Islet precursor cell (in vitro differentiated cells): ENCODE results near the gene GFPT2.

Source experiments
- DNase-seq: peaks from one replicate; pipeline ENCODE4 v3.0.0-alpha.2; 2018

GFPT2 gene

DNA sequence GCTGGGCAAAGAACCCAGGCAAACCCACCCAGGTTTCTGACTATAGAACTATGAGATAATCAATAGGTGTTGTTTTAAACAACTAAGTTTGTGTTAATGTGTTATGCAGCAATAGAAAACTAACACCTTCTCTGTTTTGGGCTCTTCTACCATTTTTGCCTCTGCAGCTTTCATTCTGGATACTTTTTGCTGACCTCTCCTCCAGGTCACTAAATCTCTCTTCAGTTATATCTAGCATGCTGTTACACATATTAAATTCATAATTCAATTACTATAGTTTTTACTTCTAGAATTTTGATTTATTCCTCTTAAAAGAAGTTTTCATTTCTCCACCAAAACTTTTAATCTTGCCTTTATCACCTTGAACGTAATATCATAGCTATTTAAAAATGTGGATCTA, 78.4 kb downstream of the GFPT2 start:
- DNase-seq: no peak

DNA sequence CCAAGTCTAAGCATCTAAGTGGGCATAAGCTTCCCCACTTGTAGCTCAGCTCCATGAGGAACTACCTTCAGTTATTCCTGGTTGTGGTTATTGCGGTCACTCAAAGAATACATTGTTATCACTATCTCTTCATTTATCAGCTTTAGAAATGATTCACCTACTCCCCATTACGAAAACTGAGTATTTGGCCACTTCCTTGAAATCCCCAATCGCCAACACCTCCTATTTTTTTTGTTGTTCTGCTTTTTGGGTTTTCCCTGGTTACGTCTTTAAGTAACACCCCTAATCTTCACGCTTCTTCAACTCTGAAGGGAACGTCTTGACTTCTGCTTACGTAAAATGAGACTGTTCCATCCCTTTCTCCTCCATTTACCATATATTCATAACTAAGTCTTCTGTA, 81.9 kb downstream of the GFPT2 start:
- no peak for DNase-seq

DNA sequence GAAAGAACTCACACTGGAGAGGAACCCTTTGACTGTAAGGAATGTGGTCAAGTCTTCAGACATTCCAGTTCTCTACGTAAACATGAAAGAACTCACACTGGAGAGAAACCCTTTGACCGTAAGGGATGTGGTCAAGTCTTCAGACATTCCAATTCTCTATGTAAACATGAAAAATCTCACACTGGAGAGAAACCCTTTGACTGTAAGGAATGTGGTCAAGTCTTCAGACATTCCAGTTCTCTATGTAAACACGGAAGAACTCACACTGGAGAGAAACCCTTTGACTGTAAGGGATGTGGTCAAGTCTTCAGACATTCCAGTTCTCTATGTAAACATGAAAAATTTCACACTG, 93.9 kb downstream of the GFPT2 start:
- DNase-seq: no peak

DNA sequence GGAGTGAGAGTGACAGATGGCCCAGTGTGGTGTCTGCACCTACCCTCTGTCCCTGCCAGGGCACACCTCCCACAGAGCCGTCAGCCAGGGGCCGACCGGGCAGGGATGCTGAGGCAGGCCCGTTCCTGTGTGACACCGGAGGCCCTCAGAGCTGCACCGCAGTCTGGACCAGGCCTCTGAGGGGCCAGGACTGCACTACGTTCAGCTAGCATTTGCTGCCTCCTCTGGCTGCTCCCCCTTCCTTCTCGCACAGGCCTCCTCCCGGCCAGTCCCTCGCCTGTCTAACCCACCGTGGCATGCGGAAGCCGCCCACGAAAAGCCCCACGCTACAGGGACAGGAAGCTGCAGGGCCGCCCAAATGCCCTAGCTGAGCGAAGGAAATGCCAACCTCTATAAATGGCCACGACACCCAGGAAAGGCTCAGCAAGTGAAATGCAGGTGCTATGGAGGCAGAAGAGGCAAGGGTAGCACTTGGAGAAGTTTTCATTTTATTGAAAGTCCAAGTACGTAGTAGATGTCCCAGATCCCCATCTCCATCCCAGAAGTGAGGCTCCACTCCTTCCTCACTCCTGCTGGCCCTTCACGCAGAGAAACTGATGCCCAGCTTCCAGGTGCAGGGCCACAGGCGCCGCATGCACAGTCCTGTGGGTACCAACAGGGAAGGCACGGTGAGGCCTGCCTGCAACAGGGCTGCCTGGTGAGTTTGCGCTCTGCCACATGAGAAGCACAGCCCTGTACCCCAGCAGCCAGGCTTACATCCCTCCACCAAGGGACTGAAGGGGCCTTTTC, 99.9 kb downstream of the GFPT2 start:
- DNase-seq: no peak

DNA sequence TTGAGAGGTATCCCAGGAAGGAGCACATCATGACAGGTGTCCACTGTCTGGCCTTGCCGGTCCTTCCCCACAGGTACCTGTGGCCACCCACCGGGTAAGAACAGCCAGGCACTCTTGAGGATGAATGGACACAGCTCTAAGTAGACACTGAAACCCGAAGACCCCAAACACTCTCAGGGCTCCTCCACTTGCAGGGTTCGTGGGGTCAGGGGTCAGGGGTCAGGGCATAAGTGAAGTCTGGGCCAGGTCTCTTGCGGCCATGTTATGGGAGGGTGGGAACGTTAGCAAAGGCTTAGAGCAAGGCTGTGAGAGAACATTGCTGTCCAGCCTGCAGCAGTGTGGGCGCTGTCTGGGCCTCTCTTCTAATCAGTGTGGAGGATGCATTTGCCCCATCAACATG, 101.2 kb downstream of the GFPT2 start:
- DNase-seq: no peak

DNA sequence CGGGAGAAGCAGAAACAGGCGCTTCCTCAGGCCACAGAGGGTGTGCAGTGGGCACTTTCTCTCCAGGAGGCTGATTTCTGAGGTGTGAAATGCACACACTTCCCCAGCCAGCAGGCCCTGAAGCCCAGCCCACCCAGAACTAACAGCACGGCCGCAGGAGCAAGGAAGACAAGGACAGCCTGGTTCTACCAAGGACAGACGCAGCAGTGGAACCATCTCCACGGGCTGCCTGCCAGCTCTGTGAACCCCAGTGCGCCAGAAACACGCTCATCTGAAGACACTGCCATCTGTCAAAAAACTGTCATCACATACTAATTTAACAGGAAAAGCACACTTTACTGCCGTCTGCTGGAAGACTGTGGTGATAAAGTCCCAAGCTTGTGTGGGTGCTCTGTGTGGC, 102.0 kb downstream of the GFPT2 start:
- DNase-seq: no peak
